HG03378 (cell line): ENCODE data around the gene CLNK.

Experiments
- ATAC-seq: cut with Tn5 transposase; IDR thresholded peaks from one replicate; pipeline ENCODE4 v1.9.1; 2021; ENCODE audit warnings: mild to moderate bottlenecking, moderate library complexity; ENCODE audit not compliant: unreplicated experiment

Gene CLNK

GRCh38 chr4:10460313-10461047, 224.1 kb downstream of the CLNK start:
- no peak for ATAC-seq

- ATAC-seq: no peak
Measured at GRCh38 chr4:10459305-10459704, 225.3 kb downstream of the CLNK start.

DNA sequence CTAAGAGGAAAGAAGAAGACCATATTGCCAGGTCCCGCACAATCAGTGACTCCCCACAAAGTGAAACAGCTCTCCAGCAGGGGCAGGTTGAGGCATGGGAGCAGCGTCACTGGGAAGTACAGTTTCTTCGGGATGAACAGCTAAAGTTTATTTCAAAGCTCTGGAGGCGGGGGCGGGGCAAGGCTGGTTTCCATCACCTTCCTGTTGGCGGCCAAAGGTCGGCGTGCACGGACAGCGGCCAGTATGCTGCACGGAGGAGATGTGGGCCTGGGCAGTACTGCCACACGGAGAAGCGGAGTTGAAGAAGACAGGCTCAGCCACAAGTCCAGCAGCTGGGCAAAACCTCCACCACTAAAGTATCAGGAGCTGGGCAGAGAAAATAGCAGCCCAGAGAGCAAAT, 226.4 kb downstream of the CLNK start:
- no peak for ATAC-seq

DNA sequence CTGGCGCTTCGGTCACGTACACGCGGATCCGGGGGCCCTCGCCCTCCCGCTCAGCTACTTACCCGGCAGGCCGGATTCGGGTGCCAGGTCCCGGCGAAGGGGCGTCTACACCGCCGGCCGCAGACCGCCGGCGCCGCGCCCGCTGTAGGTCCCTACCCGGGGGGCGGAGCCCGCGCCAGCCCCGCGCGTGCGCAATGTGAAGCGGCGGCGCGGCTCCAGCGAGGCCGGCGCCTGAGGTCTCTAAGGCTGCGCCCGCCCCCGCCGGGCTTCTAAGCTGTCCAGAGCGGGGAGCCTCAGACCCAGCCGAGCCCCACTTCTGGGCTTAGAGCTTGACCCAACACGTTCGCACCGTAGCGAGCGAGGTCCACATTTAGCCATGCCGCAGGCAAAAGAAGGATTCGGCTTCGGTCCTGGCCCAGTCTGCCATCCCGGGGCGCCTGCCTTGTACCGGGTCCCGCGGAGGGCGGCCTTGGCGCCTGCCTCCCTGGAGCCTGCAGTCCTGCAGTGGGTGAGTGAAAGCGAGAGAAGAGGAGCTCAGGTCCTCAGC, 227.2 kb downstream of the CLNK start, which contains the start of gene ZNF518B:
Gene ZNF518B (minus strand): TSS at position 172 of the 547 bp plus-strand sequence. CDS start 11,098 bp downstream, outside the sequence.
- peak; percentile 61 for ATAC-seq

DNA sequence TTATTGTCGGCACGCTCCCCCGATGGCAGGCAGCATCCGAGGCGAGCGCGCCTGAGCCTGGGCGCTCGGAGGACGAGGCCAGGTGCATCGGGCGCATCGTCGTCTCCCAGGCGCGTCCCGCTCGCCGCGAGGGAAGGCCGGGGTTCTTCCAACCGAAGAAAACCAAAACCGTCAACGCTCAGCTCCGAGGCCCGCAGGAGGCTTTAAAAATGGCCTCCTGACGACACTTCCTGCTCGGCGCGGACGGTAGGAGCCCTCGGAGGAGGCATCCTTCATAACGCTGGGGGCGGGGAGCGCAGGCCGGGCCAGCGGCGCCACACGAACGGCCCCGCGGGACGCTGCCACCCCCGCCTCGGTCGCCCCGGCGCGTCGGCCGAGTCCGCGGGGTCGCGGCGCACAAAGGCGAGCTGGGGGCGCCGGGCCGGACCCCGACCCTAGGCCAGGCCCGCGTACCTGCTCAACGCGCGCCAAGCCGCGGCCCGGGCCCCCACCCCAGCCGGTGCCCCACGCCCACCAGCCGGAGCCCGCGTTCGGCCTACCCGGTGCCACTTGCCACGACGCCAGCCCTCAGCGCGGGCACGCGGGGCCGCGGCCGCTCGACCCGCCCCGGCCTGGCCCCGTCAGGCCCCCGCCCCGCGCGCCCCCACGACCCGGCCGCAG, 227.8 kb downstream of the CLNK start:
- ATAC-seq: peak; percentile 44

DNA sequence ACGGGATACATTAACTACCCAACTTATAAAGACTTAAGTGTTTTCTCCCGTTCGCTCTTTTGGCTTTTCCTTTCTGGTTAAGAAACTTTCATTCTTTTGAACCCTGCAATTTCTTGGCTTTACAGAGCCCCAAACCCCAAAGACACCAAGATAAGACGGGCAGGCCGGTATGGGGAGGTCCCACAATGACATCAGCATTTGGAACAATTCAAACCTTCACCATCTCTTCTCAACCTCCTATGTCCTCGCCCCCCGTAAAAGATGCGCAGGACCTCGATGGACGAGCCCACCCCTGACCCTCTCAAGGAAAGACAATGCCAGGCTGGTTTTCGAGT, 228.3 kb downstream of the CLNK start:
- ATAC-seq: no peak

GRCh38 chr4:10455133-10455532, 229.4 kb downstream of the CLNK start:
- ATAC-seq: no peak

GRCh38 chr4:10454726-10455125, 229.8 kb downstream of the CLNK start:
- ATAC-seq: no peak

GRCh38 chr4:10454121-10454520, 230.4 kb downstream of the CLNK start:
- no peak for ATAC-seq

GRCh38 chr4:10448991-10449390, 235.6 kb downstream of the CLNK start:
- no peak for ATAC-seq

DNA sequence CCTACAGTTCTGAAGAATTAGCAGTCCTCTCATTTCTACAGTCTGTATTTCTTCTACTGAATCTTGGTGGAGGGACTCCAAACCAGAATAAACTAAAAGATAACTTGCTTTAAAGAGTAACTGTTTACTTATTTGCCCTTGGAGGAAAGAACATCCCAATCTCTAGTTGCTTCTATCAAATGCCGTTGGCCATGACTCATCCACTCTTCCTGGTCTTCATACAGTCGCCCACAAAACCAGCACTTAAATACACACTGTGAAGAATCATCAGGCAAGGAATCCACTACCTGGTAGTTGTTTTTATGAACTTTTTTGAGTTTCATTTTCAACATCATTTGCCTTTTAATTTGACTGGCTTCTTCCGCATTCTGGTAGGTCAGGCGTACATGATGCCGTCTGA, 241.6 kb downstream of the CLNK start:
- ATAC-seq: no peak

DNA sequence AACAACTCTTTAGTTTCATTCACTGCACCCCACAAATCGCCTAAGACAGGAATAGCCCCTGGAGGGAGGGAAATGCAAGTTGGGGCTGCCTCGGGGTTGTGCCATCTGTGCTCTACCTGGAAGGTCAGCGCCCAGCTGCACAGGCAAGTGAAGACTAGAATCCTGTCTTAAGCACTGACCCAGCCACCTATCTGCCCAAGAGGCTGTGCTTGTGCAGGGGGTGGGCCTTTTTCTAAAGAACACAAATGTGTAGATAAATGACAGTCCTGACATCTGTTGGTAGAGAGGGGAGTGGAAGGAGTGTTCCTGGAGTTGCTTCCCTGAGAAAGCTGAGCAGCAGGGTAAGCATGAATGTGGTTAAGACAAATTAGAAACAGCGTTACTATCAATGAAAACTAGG, 243.1 kb downstream of the CLNK start:
- no peak for ATAC-seq

- no peak for ATAC-seq
Measured at GRCh38 chr4:10438924-10439323, 245.6 kb downstream of the CLNK start.

DNA sequence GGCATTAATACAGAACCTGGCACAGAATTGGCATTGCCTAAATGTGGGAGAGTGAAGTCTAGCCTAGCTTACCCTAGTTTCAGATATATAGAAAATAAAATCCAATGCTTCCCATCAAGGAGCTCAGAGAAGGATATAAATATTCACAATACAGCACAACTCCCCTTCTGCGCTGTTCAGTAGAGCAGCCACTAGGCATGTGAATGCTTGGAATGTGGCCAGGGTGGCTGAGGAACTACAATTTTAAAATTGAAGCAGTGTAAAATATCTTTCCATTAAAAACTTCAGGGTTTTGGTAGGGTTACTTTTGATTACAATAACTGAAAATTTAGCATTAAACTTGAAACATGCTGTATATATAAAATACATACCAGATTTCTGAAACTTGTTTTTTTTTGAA, 246.8 kb downstream of the CLNK start:
- no peak for ATAC-seq
